Endometrial microvascular endothelial cells (primary cell): ENCODE data around the gene PTPRZ1. TPM values are rescaled to one million over a fixed set of nuclear protein-coding genes. Genes with fewer than 3 reads are reported as not detected.

Experiments
- in situ Hi-C: cut with HindIII; loops from 2 replicates; pipeline ENCODE4 v1.10.0; 2017; ENCODE audit warnings: low sequenced_read_pairs, low pct_unique_long_range_greater_than_20kb; ENCODE audit errors: inconsistent ontology term
- total RNA-seq: library from RNA; depleted of rRNA; stranded (reverse); fragments of >200 nt; gene quantifications from one replicate; pipeline ENCODE4 v1.2.3, GENCODE V29; 2015; ENCODE audit errors: inconsistent ontology term

The PTPRZ1 gene
- total RNA-seq, 1 donor from 2014 or later = not detected

DNA sequence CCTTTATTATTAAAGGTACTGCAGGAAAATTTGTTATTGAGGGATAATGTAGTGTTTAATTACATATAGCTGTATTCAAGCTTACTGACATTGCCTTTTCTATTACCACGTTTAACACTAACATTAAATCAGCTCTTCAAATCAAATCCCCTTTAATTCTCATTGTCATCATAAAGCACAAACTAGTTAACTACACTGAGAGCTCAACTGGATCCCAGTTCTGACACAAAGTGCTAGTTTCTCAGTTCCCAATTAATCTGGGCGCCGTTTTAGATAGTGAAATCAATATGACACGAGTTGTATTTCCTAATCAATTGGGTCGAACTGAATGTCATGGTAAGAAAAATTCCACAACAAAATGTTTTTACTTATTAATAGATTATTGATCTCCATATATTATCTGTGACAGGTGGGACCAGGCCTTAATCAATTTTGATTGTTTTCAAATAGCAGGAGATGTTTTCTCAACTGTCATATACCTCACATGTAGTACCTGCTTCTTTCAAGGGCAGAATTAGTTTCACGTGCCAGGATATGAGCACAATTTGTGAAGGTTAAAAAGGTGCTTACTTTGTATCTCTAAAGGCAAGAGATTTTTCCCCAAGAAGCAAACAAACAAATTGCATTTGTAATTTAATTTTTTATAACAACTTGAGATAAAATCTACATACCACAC is 200.1 kb downstream of the PTPRZ1 start:
- in situ Hi-C loops = no loop called here

DNA sequence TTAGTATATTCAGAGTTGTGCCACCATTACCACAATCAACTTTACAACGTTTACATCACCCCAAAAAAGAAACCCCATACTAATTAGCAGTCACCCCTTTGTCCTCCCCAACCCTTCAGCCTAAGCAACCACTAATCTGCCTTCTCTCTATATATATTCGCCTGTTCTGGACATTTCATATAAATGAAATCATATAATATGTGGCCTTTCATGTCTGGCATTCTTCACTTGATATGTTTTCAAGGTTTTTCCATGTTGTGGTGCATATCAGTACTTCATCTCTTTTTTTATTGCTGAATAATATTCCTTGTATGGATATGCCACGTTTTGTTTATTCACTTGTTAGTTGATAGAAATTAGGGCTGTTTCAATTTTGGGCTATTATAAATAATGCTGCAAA is 200.7 kb downstream of the PTPRZ1 start:
- in situ Hi-C loops = no loop called here

DNA sequence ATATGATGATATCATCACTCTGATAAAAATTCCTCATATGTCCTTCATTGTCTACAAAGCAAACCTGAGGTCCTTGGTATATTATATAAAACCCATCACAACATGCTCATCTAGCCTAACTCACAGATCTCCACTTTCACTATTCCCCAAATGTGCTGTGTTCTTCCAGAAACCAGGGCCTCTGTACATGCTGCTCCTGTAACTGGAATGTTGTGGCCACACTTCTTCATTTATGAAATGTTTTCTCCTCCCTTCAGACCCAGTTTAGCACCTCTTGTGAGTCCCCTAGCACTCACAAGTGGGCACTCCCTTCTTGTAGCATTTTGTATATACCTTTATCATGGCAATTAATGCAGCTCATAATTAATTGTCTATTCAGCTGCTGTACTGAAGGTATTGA is 209.2 kb downstream of the PTPRZ1 start:
- in situ Hi-C loops = no loop called here

DNA sequence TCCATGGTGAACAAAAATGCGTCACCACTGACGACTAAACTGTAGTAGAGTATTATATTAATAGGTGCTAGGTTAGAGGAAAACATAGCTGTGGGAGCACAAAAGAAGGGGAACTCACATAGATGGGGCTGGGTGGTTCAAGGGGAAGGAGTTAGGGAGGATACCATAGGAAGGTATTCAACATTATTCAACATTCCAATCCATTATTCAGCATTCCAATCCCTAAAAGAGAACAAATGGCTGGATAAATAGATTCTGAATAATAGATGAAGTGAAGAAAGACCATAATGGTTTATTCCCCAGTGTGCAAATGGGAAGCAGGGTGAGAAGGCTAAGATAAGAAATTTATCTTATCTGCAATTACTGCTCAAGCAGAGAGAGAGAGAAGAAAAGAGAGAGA is 209.7 kb downstream of the PTPRZ1 start:
- in situ Hi-C loops = no loop called here

DNA sequence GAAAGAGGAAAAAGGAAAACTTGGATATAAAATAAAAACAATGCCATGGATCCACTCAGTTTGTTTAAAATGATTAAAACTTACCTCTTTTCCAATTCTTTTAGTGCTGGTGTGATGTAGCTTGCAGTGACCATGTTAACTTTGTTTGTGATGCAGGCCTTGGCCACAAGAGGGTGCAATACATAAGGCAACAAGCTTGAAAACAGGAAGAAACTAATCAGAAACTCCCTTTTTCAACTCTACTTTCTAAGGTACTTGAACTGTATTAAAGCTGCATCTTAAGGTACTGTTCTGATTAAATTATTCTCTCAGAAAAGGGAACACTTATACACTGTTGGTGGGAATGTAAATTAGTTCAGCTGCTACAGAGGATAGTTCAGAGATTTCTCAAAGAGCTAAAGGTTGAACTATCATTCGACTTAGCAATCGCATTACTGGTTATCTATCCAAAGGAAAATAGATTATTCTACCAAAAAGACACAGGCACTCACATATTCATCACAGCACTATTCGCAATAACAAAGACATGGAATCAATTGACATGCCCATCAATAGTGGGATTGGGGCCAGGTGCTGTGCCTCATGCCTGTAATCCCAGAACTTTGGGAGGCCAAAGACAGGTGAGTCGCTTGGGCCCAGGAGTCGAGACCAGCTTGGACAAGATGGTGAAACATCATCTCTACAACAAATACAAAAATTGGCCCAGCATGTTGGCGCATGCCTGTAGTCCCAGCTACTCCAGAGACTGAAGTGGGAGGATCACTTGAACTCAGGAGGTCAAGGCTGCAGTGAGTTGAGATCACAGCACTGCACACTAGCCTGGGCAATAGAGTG is 220.2 kb downstream of the PTPRZ1 start:
- in situ Hi-C loops = no loop called here

DNA sequence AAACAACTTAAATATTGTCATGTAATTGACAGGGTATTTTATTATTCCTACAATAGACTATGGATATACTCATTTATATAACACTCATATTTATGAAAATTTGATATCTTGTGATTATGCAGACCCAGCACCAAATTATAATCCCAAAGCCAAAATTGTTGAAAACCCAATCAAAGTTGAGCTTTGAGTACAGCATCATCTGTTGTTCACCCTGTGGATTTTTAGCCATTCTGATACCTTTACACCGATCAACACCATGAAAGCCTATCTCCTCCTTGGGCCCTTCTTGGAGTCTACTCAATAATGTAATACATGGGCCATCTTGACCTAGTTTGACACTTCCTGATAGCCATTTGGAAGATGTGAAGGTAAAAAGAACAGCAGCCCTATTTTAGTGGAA is 221.6 kb downstream of the PTPRZ1 start:
- in situ Hi-C loops = no loop called here

DNA sequence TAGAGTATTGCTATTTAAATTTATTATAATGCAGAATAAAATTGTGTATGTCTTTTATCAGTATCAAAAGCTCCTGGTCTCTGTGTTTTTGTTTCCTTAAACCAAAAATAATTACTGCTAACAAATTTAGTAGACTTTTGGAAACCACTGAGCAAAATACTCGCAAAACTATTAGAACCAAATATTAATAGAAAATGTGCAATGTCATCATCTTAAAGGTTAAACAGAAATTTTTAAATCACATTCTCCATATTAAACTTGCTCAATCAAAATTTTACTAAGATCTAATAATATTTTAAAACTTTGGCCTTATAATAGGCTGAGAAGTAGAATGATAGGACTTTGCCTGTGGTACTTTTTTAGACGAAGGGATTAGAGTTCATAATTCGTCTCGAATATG is 222.7 kb downstream of the PTPRZ1 start:
- in situ Hi-C loops = no loop called here

DNA sequence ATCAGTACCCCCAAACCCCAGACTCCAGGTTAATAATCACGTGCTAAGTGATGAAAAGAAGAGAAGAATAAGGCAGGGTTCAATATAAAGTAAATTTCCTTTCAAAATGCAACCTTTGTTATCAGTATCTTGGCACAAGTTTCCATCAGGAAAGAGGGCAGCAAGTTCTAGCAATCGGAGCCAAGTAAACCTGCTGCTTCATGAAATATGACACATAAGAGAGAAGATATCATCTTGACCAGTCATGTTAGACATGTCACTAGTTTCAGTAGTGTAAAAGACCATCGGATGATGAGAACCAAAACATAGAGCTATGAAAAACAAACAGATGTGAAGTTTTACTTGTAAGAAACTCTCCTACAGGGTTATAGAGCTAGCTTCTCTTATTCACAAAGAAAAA is 227.1 kb downstream of the PTPRZ1 start:
- in situ Hi-C loops = no loop called here

DNA sequence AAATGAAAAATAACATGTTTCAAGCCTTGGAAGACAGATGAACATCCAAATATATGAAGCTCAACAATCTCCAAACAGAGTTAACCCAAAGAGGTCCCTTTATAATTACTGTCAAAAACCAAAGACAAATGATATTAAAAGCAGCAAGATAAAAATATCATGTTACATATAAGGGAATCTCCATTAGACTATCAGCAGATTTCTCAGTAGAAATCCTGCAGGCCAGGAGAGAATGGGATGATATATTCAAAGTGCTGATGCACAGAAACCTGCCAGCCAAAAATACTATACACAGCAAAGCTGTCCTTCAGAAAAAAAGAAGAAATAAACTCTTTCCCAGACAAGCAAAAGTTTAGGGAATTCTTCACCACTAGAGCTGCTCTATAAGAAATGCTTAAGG is 230.1 kb downstream of the PTPRZ1 start:
- in situ Hi-C loops = no loop called here
